ENCODE data around the gene SCP2.
A peak's percentile ranks its signal among the peaks of the same experiment; 100 is the strongest.

SCP2 gene

GRCh38 chr1:53069663-53070327 is 142.7 kb downstream of the SCP2 start:
- DNase-seq = no peak

- DNase-seq = no peak
These were observed 143.5 kb downstream of the SCP2 start for GRCh38 chr1:53070621-53071020.

GRCh38 chr1:53071167-53071865 is 144.2 kb downstream of the SCP2 start:
- no peak for DNase-seq

- no peak for DNase-seq
These were observed 144.8 kb downstream of the SCP2 start for GRCh38 chr1:53071915-53072314.

GRCh38 chr1:53073287-53073686 is 146.2 kb downstream of the SCP2 start:
- DNase-seq = no peak

- DNase-seq = peak; percentile 82
These were observed 146.8 kb downstream of the SCP2 start for GRCh38 chr1:53073868-53074311.

GRCh38 chr1:53074313-53075154 is 147.5 kb downstream of the SCP2 start:
- DNase-seq = peak; percentile 71

- no peak for DNase-seq
These were observed 148.1 kb downstream of the SCP2 start for GRCh38 chr1:53075206-53075605.

GRCh38 chr1:53075761-53076163 is 148.7 kb downstream of the SCP2 start:
- DNase-seq = no peak

- no peak for DNase-seq
These were observed 149.1 kb downstream of the SCP2 start for GRCh38 chr1:53076165-53076564.

GRCh38 chr1:53076721-53077598 is 149.9 kb downstream of the SCP2 start:
- DNase-seq = no peak

GRCh38 chr1:53077599-53077965 is 150.5 kb downstream of the SCP2 start:
- no peak for DNase-seq

GRCh38 chr1:53078333-53079101 is 151.4 kb downstream of the SCP2 start:
- no peak for DNase-seq

GRCh38 chr1:53079251-53079650 is 152.2 kb downstream of the SCP2 start:
- DNase-seq = no peak

GRCh38 chr1:53080041-53080440 is 153.0 kb downstream of the SCP2 start:
- DNase-seq = no peak

GRCh38 chr1:53080769-53081168 is 153.7 kb downstream of the SCP2 start:
- DNase-seq = no peak

- no peak for DNase-seq
These were observed 154.4 kb downstream of the SCP2 start for GRCh38 chr1:53081384-53082066.

GRCh38 chr1:53082826-53083455 is 155.9 kb downstream of the SCP2 start:
- DNase-seq = no peak

GRCh38 chr1:53083636-53084588 is 156.8 kb downstream of the SCP2 start:
- no peak for DNase-seq

GRCh38 chr1:53084589-53084971 is 157.5 kb downstream of the SCP2 start:
- no peak for DNase-seq
